Measurements from ENCODE around the gene PLA1A. TPM values are rescaled to one million over a fixed set of nuclear protein-coding genes. Genes with fewer than 3 reads are reported as not detected.

PLA1A gene
- total and polyA plus RNA-seq, 10 of the 15 experiments (the other 5 are each of a cell fraction or from before 2014, with no cell fraction given), result 2.9 to 106 (median 4.8) TPM

GRCh38 chr3:119637679-119638477, 40.2 kb downstream of the PLA1A start:
- peak overlapping the region; percentile 21; the same call in 1 of the 2 replicates for H3K4me3 ChIP-seq
- peak overlapping the region; percentile 96 for H3K27ac ChIP-seq (ENCODE audit: control insufficient read depth, insufficient read depth)
- ChIA-PET POLR2A (interaction anchor here (0.6 to 2.9 kb wide), 19 partner anchors 10 to 80 kb away, joined by 3 to 41 read pairs (median 5); partner anchors contain the start of gene COX17), SMC1A (ENCODE audit: uncharacterized antibody, unreplicated experiment) (interaction anchor here (0.7 to 5.0 kb wide), 11 partner anchors 9 to 59 kb away, joined by 3 to 87 read pairs (median 4); partner anchors contain the start of gene COX17), CTCF (interaction anchor here (0.6 to 3.6 kb wide), 13 partner anchors 10 to 105 kb away, joined by 3 to 43 read pairs (median 5); no protein-coding TSS in a partner anchor), RAD21 (ENCODE audit: unreplicated experiment) (interaction anchor here (0.7 to 5.1 kb wide), 16 partner anchors 11 to 397 kb away, joined by 3 to 53 read pairs (median 8); partner anchors contain the start of genes B4GALT4, COX17 and PLA1A)
- peak; percentile 62 for ATAC-seq
- no peaks in the 10 kb centered on the region; the same call in 2 of the 3 replicates for H3K9me3 ChIP-seq (replicated peaks; ENCODE audit: control insufficient read depth, insufficient read depth, low read length)
- H3K79me2 ChIP-seq (ENCODE audit: control insufficient read depth, insufficient read depth, low read length), result no peaks in the 10 kb centered on the region
- 19% methylated on average over 3 of the region's 3 CpGs for WGBS (ENCODE audit: insufficient coverage, insufficient replicate concordance, low lambda C conversion rate, missing lambda C conversion rate)
- in situ Hi-C loops (cut with MboI) (no loop called here), intact Hi-C loops (cut with micrococcal nuclease; ENCODE audit: unreplicated experiment) (loop anchor here (1.0 to 2.0 kb wide), 4 partner anchors 25 to 76 kb away; no protein-coding TSS in a partner anchor)
- H3K27me3 ChIP-seq (replicated peaks in 1 of 2; ENCODE audit: control insufficient read depth in 2 of 2, insufficient read depth in 2 of 2, low read length in 1 of 2), result no peaks in the 10 kb centered on the region
- peaks cover 37% of the 10 kb centered on the region for H3K4me1 ChIP-seq (ENCODE audit: control insufficient read depth, insufficient read depth, low read length)
- FAIRE-seq, result no peak
- H3K4me2 ChIP-seq (ENCODE audit: control insufficient read depth, insufficient read depth), result peak overlapping the region; percentile 65
- H4K20me1 ChIP-seq (ENCODE audit: control insufficient read depth, insufficient read depth), result no peaks in the 10 kb centered on the region
- peak; percentile 82 for DNase-seq (ENCODE audit: low read depth, low spot score)
- peak overlapping the region; percentile 75 for H3K9ac ChIP-seq (ENCODE audit: control insufficient read depth, insufficient read depth, low read length)
- H2AFZ ChIP-seq (ENCODE audit: control insufficient read depth, low read depth, low read length), result peak overlapping the region; percentile 56
- peaks cover 0 to 2% of the 10 kb centered on the region in 2 experiments; a peak in 2 of 4 replicates for H3K36me3 ChIP-seq (ENCODE audit: control insufficient read depth in 2 of 2, insufficient read depth in 2 of 2, low read length in 1 of 2)
- TSS peak; percentile 93 for BruUV-seq (replicated peaks)
- TF ChIP-seq MTA3 (IDR thresholded peaks at IDR 0.05; ENCODE audit: borderline replicate concordance, low read length) (0 out of 2 replicates have a peak, but pooled peaks have one; percentile 31), NFIC (IDR thresholded peaks at IDR 0.05; ENCODE audit: low read depth, low read length) (peak; percentile 84), POLR2A (IDR thresholded peaks at IDR 0.05; ENCODE audit: low read depth, low read length) (no peak), BCL11A (IDR thresholded peaks at IDR 0.05; ENCODE audit: low read depth, low read length) (peak; percentile 2; the same call in 1 of the 2 replicates), E4F1 (IDR thresholded peaks at IDR 0.05; ENCODE audit: borderline replicate concordance, partially characterized antibody) (no peak), JUNB (IDR thresholded peaks at IDR 0.05) (peak; percentile 81), ASH2L (IDR thresholded peaks at IDR 0.05; ENCODE audit: borderline replicate concordance, low read depth) (0 out of 2 replicates have a peak, but pooled peaks have one; percentile 35), CBX5 (IDR thresholded peaks at IDR 0.05; ENCODE audit: low read depth) (0 out of 2 replicates have a peak, but pooled peaks have one; percentile 40), RELA (IDR thresholded peaks at IDR 0.05; ENCODE audit: borderline replicate concordance, partially characterized antibody) (no peak), ZNF24 (IDR thresholded peaks at IDR 0.05) (no peak), RFX5 (IDR thresholded peaks at IDR 0.05; ENCODE audit: low read depth, low read length) (no peak), TARDBP (IDR thresholded peaks at IDR 0.05; ENCODE audit: borderline replicate concordance) (no peak), MYC (IDR thresholded peaks at IDR 0.05; ENCODE audit: insufficient read depth, insufficient read length, insufficient replicate concordance, low read length, severe bottlenecking) (no peak), CREM (IDR thresholded peaks at IDR 0.05; ENCODE audit: low read depth) (peak; percentile 3; the same call in 1 of the 2 replicates), ZBED1 (IDR thresholded peaks at IDR 0.05; ENCODE audit: borderline replicate concordance) (0 out of 2 replicates have a peak, but pooled peaks have one; percentile 50), MEF2A (IDR thresholded peaks at IDR 0.05; ENCODE audit: insufficient read depth, low read depth, low read length) (peak; percentile 52; the same call in 1 of the 2 replicates), SUZ12 (IDR thresholded peaks at IDR 0.05; ENCODE audit: unreplicated experiment) (no peak)
- TF ChIP-seq, protein P1, sequence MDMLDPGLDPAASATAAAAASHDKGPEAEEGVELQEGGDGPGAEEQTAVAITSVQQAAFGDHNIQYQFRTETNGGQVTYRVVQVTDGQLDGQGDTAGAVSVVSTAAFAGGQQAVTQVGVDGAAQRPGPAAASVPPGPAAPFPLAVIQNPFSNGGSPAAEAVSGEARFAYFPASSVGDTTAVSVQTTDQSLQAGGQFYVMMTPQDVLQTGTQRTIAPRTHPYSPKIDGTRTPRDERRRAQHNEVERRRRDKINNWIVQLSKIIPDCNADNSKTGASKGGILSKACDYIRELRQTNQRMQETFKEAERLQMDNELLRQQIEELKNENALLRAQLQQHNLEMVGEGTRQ (IDR thresholded peaks at IDR 0.05; ENCODE audit: borderline replicate concordance, low read depth, low read length), result no peak
- TF ChIP-seq, protein P2, sequence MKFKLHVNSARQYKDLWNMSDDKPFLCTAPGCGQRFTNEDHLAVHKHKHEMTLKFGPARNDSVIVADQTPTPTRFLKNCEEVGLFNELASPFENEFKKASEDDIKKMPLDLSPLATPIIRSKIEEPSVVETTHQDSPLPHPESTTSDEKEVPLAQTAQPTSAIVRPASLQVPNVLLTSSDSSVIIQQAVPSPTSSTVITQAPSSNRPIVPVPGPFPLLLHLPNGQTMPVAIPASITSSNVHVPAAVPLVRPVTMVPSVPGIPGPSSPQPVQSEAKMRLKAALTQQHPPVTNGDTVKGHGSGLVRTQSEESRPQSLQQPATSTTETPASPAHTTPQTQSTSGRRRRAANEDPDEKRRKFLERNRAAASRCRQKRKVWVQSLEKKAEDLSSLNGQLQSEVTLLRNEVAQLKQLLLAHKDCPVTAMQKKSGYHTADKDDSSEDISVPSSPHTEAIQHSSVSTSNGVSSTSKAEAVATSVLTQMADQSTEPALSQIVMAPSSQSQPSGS (IDR thresholded peaks at IDR 0.05; ENCODE audit: low read length), result peak; percentile 70; the same call in 1 of the 2 replicates

Measured in GM12878 (cell line).